ENCODE measurements around the gene PAK1. TPM values are rescaled to one million over a fixed set of nuclear protein-coding genes. Genes with fewer than 3 reads are reported as not detected.

The PAK1 gene
- total RNA-seq, 6 donors from 2014 or later: 14.9 to 49.2 (median 30.1) TPM

- Histone ChIP-seq H3K27ac (no peak overlapping the region), H3K36me3 (no peaks in the 10 kb centered on the region), H3K9me3 (no peaks in the 10 kb centered on the region), H3K27me3 (no peaks in the 10 kb centered on the region), H3K4me1 (peaks cover 0 to 2% (median 0%) of the 10 kb centered on the region in 4 donors), H3K4me3 (no peak overlapping the region)
- DNase-seq (no peak), ATAC-seq (ENCODE audit: low FRiP score in 2 of 2) (no peak)
- TF ChIP-seq POLR2A (IDR thresholded peaks at IDR 0.05) (no peak), CTCF (IDR thresholded peaks at IDR 0.05) (no peak), POLR2AphosphoS5 (IDR thresholded peaks at IDR 0.05) (no peak), EP300 (IDR thresholded peaks at IDR 0.05) (no peak)
- WGBS, 2 donors: 79 to 80% methylated on average over 3 of the region's 3 CpGs
Observed at GRCh38 chr11:77442394-77443053, 31.4 kb downstream of the PAK1 start.

GRCh38 chr11:77441426-77441825, 32.5 kb downstream of the PAK1 start:
- no peaks in the 10 kb centered on the region for H3K9me3 ChIP-seq
- peaks cover 0 to 2% (median 0%) of the 10 kb centered on the region in 4 donors for H3K4me1 ChIP-seq
- no peaks in the 10 kb centered on the region for H3K27me3 ChIP-seq
- no peaks in the 10 kb centered on the region for H3K36me3 ChIP-seq
- DNase-seq: no peak
- no peak for TF ChIP-seq POLR2A (IDR thresholded peaks at IDR 0.05)
- no peak for TF ChIP-seq POLR2AphosphoS5 (IDR thresholded peaks at IDR 0.05)
- whole genome bisulfite sequencing, 2 donors: 75 to 88% methylated on average over 1 of the region's 1 CpG
- H3K27ac ChIP-seq: no peak overlapping the region
- H3K4me3 ChIP-seq: no peak overlapping the region
- ATAC-seq (ENCODE audit: low FRiP score in 2 of 2): no peak

- no peaks in the 10 kb centered on the region for H3K36me3 ChIP-seq
- H3K4me1 ChIP-seq: peaks cover 0 to 2% (median 0%) of the 10 kb centered on the region in 4 donors
- no peak overlapping the region for H3K4me3 ChIP-seq
- no peak overlapping the region for H3K27ac ChIP-seq
- no peaks in the 10 kb centered on the region for H3K27me3 ChIP-seq
- H3K9me3 ChIP-seq: no peaks in the 10 kb centered on the region
- ATAC-seq (ENCODE audit: low FRiP score in 2 of 2): no peak
- TF ChIP-seq CTCF (IDR thresholded peaks at IDR 0.05): no peak
- TF ChIP-seq POLR2A (IDR thresholded peaks at IDR 0.05): no peak
- TF ChIP-seq EP300 (IDR thresholded peaks at IDR 0.05): no peak
- TF ChIP-seq POLR2AphosphoS5 (IDR thresholded peaks at IDR 0.05): no peak
- no peak for DNase-seq
Observed at GRCh38 chr11:77440678-77441077, 33.2 kb downstream of the PAK1 start.

GRCh38 chr11:77438487-77438886, 35.4 kb downstream of the PAK1 start:
- H3K4me1 ChIP-seq: no peaks in the 10 kb centered on the region

GRCh38 chr11:77436969-77437368, 36.9 kb downstream of the PAK1 start:
- TF ChIP-seq POLR2A (IDR thresholded peaks at IDR 0.05) (no peak), EP300 (IDR thresholded peaks at IDR 0.05) (no peak), CTCF (IDR thresholded peaks at IDR 0.05) (no peak), POLR2AphosphoS5 (IDR thresholded peaks at IDR 0.05) (no peak)

More at GRCh38 chr11:77438487-77438886, 35.4 kb downstream of the PAK1 start:
- no peak for DNase-seq
- Histone ChIP-seq H3K27ac (no peak overlapping the region), H3K36me3 (no peaks in the 10 kb centered on the region), H3K4me3 (no peak overlapping the region), H3K27me3 (no peaks in the 10 kb centered on the region), H3K9me3 (no peaks in the 10 kb centered on the region)
- ATAC-seq (ENCODE audit: low FRiP score in 2 of 2): no peak
- TF ChIP-seq POLR2A (IDR thresholded peaks at IDR 0.05): no peak
- no peak for TF ChIP-seq POLR2AphosphoS5 (IDR thresholded peaks at IDR 0.05)
- TF ChIP-seq EP300 (IDR thresholded peaks at IDR 0.05): no peak
- no peak for TF ChIP-seq CTCF (IDR thresholded peaks at IDR 0.05)
- WGBS, 2 donors: 61 to 70% methylated on average over 2 of the region's 2 CpGs

More at GRCh38 chr11:77436969-77437368, 36.9 kb downstream of the PAK1 start:
- no peaks in the 10 kb centered on the region for H3K4me1 ChIP-seq
- H3K27ac ChIP-seq: no peak overlapping the region
- no peaks in the 10 kb centered on the region for H3K36me3 ChIP-seq
- 41 to 46% methylated on average over 1 of the region's 1 CpG for WGBS, 2 donors
- DNase-seq (no peak), ATAC-seq (ENCODE audit: low FRiP score in 2 of 2) (no peak)
- H3K27me3 ChIP-seq: no peaks in the 10 kb centered on the region
- H3K4me3 ChIP-seq: no peak overlapping the region
- no peaks in the 10 kb centered on the region for H3K9me3 ChIP-seq
